Stimulated activated CD4-positive, alpha-beta T cell treated with anti-CD3 and anti-CD28 coated beads, Interleukin-4, amount 100 ng/mL, for 4 hours (primary cell): Measurements from ENCODE around the gene SLC25A3.
A peak's percentile ranks its signal among the peaks of the same experiment; 100 is the strongest.
"Not testable (repeated sequence)": the region's sequence is repeated elsewhere in the genome, so short reads cannot be mapped to it uniquely, and the experiment has no call there.

Experiments
- DNase-seq, 2 experiments: peaks; one replicate each; pipeline ENCODE4 v3.0.0-alpha.2; 2020

SLC25A3 gene

GRCh38 chr12:98593351-98594049, at the start of gene SLC25A3:
SLC25A3 (plus strand) TSS chr12:98593686; CDS start chr12:98593979, 293 bp downstream.
- peak; percentile 92 to 95 for DNase-seq

GRCh38 chr12:98543701-98544100, 49.8 kb upstream of the SLC25A3 start:
- no peak for DNase-seq

- no peak for DNase-seq
These were observed 48.7 kb upstream of the SLC25A3 start for GRCh38 chr12:98544751-98545150.

- DNase-seq: no peak
These were observed 43.9 kb upstream of the SLC25A3 start for GRCh38 chr12:98549371-98550110.

GRCh38 chr12:98551787-98552186, 41.7 kb upstream of the SLC25A3 start:
- DNase-seq: no peak

- not testable (repeated sequence) for DNase-seq
These were observed 35.4 kb upstream of the SLC25A3 start for GRCh38 chr12:98558097-98558496.

GRCh38 chr12:98559666-98560065, 33.8 kb upstream of the SLC25A3 start:
- DNase-seq: no peak

- DNase-seq: no peak
These were observed 31.6 kb upstream of the SLC25A3 start for GRCh38 chr12:98561846-98562245.

GRCh38 chr12:98572010-98572409, 21.5 kb upstream of the SLC25A3 start:
- no peak for DNase-seq

- no peak for DNase-seq
These were observed 19.4 kb upstream of the SLC25A3 start for GRCh38 chr12:98574110-98574509.

- no peak for DNase-seq
These were observed 18.5 kb upstream of the SLC25A3 start for GRCh38 chr12:98575013-98575412.

GRCh38 chr12:98576795-98577194, 16.7 kb upstream of the SLC25A3 start:
- DNase-seq: not testable (repeated sequence)

- no peak for DNase-seq
These were observed 15.1 kb upstream of the SLC25A3 start for GRCh38 chr12:98578392-98578791.

GRCh38 chr12:98578821-98579220, 14.7 kb upstream of the SLC25A3 start:
- no peak for DNase-seq

- no peak for DNase-seq
These were observed 14.1 kb upstream of the SLC25A3 start for GRCh38 chr12:98579347-98579746.

GRCh38 chr12:98579835-98580234, 13.7 kb upstream of the SLC25A3 start:
- no peak for DNase-seq

- DNase-seq: no peak
These were observed 12.8 kb upstream of the SLC25A3 start for GRCh38 chr12:98580695-98581094.

- no peak for DNase-seq
These were observed 12.4 kb upstream of the SLC25A3 start for GRCh38 chr12:98581101-98581500.

- DNase-seq: no peak
These were observed 11.4 kb upstream of the SLC25A3 start for GRCh38 chr12:98582093-98582492.

GRCh38 chr12:98587084-98587483, 6.4 kb upstream of the SLC25A3 start:
- no peak for DNase-seq

GRCh38 chr12:98591209-98591608, 2.3 kb upstream of the SLC25A3 start:
- DNase-seq: no peak

- DNase-seq: no peak
These were observed 612 bp upstream of the SLC25A3 start for GRCh38 chr12:98592825-98593322.

GRCh38 chr12:98594050-98594835, 757 bp downstream of the SLC25A3 start:
- peak; percentile 25 to 31 for DNase-seq
